ENCODE data around the gene POGZ. TPM values are rescaled to one million over a fixed set of nuclear protein-coding genes. Genes with fewer than 3 reads are reported as not detected.

POGZ gene, protein sequence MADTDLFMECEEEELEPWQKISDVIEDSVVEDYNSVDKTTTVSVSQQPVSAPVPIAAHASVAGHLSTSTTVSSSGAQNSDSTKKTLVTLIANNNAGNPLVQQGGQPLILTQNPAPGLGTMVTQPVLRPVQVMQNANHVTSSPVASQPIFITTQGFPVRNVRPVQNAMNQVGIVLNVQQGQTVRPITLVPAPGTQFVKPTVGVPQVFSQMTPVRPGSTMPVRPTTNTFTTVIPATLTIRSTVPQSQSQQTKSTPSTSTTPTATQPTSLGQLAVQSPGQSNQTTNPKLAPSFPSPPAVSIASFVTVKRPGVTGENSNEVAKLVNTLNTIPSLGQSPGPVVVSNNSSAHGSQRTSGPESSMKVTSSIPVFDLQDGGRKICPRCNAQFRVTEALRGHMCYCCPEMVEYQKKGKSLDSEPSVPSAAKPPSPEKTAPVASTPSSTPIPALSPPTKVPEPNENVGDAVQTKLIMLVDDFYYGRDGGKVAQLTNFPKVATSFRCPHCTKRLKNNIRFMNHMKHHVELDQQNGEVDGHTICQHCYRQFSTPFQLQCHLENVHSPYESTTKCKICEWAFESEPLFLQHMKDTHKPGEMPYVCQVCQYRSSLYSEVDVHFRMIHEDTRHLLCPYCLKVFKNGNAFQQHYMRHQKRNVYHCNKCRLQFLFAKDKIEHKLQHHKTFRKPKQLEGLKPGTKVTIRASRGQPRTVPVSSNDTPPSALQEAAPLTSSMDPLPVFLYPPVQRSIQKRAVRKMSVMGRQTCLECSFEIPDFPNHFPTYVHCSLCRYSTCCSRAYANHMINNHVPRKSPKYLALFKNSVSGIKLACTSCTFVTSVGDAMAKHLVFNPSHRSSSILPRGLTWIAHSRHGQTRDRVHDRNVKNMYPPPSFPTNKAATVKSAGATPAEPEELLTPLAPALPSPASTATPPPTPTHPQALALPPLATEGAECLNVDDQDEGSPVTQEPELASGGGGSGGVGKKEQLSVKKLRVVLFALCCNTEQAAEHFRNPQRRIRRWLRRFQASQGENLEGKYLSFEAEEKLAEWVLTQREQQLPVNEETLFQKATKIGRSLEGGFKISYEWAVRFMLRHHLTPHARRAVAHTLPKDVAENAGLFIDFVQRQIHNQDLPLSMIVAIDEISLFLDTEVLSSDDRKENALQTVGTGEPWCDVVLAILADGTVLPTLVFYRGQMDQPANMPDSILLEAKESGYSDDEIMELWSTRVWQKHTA (N-terminal part only)
- total RNA-seq (2014; rRNA removed; shearing (Covaris generic); ENCODE audit: low replicate concordance) = 54.1 and 78.7 TPM in 2 replicates

DNA sequence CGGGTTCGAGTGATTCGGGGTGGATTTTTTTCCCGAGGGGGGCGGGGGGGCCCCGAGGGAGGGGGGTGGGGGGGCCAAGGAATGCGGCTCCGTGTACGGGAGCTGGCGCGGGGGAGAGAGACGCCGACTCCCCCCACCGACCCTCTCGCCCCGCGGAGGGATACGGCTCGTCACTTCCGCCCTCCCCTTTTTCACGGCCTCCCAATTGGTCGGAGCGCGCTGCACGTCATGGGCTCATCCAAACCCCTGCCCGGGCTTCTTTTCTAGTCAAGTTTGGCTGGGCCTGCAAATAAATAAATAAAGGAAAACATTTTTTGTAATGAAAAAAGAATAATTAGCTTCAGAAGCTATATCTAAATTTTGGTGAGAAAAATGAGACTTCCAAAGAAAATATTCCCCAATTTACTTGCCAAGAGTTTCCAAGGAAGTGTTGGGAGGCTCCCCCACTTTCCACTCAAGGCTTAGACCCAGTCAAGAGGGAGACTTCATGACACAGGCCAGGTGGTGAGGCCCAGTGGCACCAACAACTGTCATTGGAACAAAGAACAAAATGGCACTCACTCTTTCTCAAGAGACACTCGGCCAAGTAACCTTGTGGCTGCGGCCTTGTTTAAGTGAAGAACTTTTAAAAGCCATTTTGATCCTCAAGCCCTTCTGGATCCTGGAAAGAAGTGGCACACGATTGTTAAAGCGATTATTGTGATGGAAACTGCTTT, at the start of gene POGZ:
Gene POGZ (minus strand): TSS at position 164 of the 716 bp plus-strand sequence. CDS start 17,290 bp downstream, outside the sequence.
- H3K27me3 ChIP-seq (ENCODE audit: low read length) = no peaks in the 10 kb centered on the region
- peaks cover 3% of the 10 kb centered on the region; the same call in 1 of the 2 replicates for H3K36me3 ChIP-seq (ENCODE audit: insufficient read depth, low read length)
- peak within 1 kb of the TSS; percentile 75 for H3K9ac ChIP-seq (ENCODE audit: low read length)
- H3K9me3 ChIP-seq (ENCODE audit: low read length) = no peaks in the 10 kb centered on the region
- H3K4me1 ChIP-seq (ENCODE audit: low read length) = peaks cover 32% of the 10 kb centered on the region
- peaks cover 39% of the 10 kb centered on the region for H3K79me2 ChIP-seq (ENCODE audit: low read length)
- H3K4me3 ChIP-seq (ENCODE audit: low read length) = peak within 1 kb of the TSS; percentile 81
- H3K4me2 ChIP-seq (ENCODE audit: low read depth, low read length, poor library complexity, severe bottlenecking) = peak within 1 kb of the TSS; percentile 67
- H2AFZ ChIP-seq (ENCODE audit: low read length) = peak within 1 kb of the TSS; percentile 96
- peak; percentile 97 for DNase-seq
- peaks cover 3% of the 10 kb centered on the region; the same call in 1 of the 2 replicates for H3K9me2 ChIP-seq (replicated peaks; ENCODE audit: insufficient read depth, low read length)
- peak within 1 kb of the TSS; percentile 75 for H3K27ac ChIP-seq (ENCODE audit: low read length)
- H4K20me1 ChIP-seq (ENCODE audit: insufficient read depth, low read depth, low read length) = peaks cover 16% of the 10 kb centered on the region; the same call in 1 of the 2 replicates

DNA sequence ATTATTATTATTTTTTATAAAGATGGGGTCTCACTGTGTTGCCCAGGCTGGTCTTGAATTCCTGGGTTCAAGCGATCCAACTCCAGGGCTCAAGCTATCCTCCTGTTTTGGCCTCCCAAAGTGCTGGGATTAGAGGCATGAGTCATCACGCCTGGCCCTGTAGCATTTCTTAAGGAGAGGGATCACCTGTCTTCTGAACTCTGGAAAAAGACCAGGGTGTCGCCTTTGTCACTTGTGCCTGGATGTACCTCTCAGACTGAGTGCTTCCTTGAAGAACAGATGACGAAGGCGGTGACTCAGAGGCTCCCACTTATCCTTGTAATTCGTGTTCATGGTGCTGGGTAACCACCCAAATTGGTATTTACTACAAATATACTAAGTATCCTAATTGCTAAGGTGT, 49.5 kb upstream of the POGZ start:
- H3K9me3 ChIP-seq (ENCODE audit: low read length) = no peaks in the 10 kb centered on the region
- no peaks in the 10 kb centered on the region for H3K9me2 ChIP-seq (replicated peaks; ENCODE audit: insufficient read depth, low read length)
- H3K9ac ChIP-seq (ENCODE audit: low read length) = no peak overlapping the region
- H3K4me2 ChIP-seq (ENCODE audit: low read depth, low read length, poor library complexity, severe bottlenecking) = no peak overlapping the region
- DNase-seq = peak; percentile 37
- H2AFZ ChIP-seq (ENCODE audit: low read length) = no peak overlapping the region
- no peak overlapping the region for H3K4me3 ChIP-seq (ENCODE audit: low read length)
- H3K4me1 ChIP-seq (ENCODE audit: low read length) = peaks cover 21% of the 10 kb centered on the region
- H3K36me3 ChIP-seq (ENCODE audit: insufficient read depth, low read length) = no peaks in the 10 kb centered on the region
- H4K20me1 ChIP-seq (ENCODE audit: insufficient read depth, low read depth, low read length) = no peaks in the 10 kb centered on the region
- H3K79me2 ChIP-seq (ENCODE audit: low read length) = no peaks in the 10 kb centered on the region
- no peak overlapping the region for H3K27ac ChIP-seq (ENCODE audit: low read length)
- no peaks in the 10 kb centered on the region for H3K27me3 ChIP-seq (ENCODE audit: low read length)

DNA sequence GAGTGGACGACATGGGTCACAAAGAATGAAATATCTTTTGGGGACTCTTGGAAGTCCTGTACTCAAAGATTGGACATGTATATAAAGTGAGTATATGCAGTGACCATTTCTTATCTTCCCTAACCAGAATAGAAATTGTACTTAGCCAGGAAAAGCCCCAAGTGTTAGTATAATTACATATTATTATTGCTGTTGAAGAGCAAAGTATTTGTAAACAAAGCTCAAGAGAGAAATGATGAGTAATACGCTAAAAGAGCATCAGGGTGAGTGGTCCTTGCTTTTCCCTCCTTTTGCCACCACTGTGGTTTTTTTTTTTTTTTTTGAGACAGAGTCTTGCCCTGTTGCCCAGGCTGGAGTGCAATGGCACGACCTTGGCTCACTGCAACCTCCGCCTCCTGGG, 45.5 kb upstream of the POGZ start:
- Histone ChIP-seq H3K79me2 (ENCODE audit: low read length) (no peaks in the 10 kb centered on the region), H3K4me2 (ENCODE audit: low read depth, low read length, poor library complexity, severe bottlenecking) (no peak overlapping the region), H3K27me3 (ENCODE audit: low read length) (no peaks in the 10 kb centered on the region), H3K9me3 (ENCODE audit: low read length) (no peaks in the 10 kb centered on the region), H3K4me3 (ENCODE audit: low read length) (no peak overlapping the region), H2AFZ (ENCODE audit: low read length) (no peak overlapping the region), H3K36me3 (ENCODE audit: insufficient read depth, low read length) (no peaks in the 10 kb centered on the region), H3K9me2 (replicated peaks; ENCODE audit: insufficient read depth, low read length) (no peaks in the 10 kb centered on the region), H3K27ac (ENCODE audit: low read length) (no peak overlapping the region), H3K4me1 (ENCODE audit: low read length) (no peaks in the 10 kb centered on the region), H3K9ac (ENCODE audit: low read length) (no peak overlapping the region), H4K20me1 (ENCODE audit: insufficient read depth, low read depth, low read length) (no peaks in the 10 kb centered on the region)
- peak; percentile 7 for DNase-seq

DNA sequence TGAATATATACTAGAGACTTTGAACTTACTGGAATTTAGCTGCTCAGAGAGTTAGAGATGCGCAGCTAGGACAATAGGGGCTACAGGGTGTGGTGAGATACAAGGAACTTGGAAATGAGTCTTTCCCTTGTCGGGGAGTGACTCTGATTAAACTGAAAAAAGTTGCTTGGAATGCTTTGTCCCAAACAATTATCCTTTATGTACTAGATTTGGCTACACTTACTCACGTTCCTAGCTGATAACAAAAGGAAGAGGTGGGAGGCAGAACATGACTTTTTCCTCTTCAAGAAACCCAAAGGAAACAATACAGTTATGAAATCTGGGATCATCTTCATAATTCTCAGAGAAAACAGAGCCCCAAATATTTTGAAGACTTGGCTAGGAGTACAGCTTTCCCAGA, 45.0 kb upstream of the POGZ start:
- no peak overlapping the region for H3K4me3 ChIP-seq (ENCODE audit: low read length)
- no peaks in the 10 kb centered on the region for H4K20me1 ChIP-seq (ENCODE audit: insufficient read depth, low read depth, low read length)
- no peak overlapping the region for H2AFZ ChIP-seq (ENCODE audit: low read length)
- H3K9me3 ChIP-seq (ENCODE audit: low read length) = no peaks in the 10 kb centered on the region
- no peaks in the 10 kb centered on the region for H3K4me1 ChIP-seq (ENCODE audit: low read length)
- no peak overlapping the region for H3K27ac ChIP-seq (ENCODE audit: low read length)
- H3K9me2 ChIP-seq (replicated peaks; ENCODE audit: insufficient read depth, low read length) = no peaks in the 10 kb centered on the region
- no peak for DNase-seq
- no peaks in the 10 kb centered on the region for H3K36me3 ChIP-seq (ENCODE audit: insufficient read depth, low read length)
- no peaks in the 10 kb centered on the region for H3K27me3 ChIP-seq (ENCODE audit: low read length)
- H3K9ac ChIP-seq (ENCODE audit: low read length) = no peak overlapping the region
- H3K4me2 ChIP-seq (ENCODE audit: low read depth, low read length, poor library complexity, severe bottlenecking) = no peak overlapping the region
- no peaks in the 10 kb centered on the region for H3K79me2 ChIP-seq (ENCODE audit: low read length)

DNA sequence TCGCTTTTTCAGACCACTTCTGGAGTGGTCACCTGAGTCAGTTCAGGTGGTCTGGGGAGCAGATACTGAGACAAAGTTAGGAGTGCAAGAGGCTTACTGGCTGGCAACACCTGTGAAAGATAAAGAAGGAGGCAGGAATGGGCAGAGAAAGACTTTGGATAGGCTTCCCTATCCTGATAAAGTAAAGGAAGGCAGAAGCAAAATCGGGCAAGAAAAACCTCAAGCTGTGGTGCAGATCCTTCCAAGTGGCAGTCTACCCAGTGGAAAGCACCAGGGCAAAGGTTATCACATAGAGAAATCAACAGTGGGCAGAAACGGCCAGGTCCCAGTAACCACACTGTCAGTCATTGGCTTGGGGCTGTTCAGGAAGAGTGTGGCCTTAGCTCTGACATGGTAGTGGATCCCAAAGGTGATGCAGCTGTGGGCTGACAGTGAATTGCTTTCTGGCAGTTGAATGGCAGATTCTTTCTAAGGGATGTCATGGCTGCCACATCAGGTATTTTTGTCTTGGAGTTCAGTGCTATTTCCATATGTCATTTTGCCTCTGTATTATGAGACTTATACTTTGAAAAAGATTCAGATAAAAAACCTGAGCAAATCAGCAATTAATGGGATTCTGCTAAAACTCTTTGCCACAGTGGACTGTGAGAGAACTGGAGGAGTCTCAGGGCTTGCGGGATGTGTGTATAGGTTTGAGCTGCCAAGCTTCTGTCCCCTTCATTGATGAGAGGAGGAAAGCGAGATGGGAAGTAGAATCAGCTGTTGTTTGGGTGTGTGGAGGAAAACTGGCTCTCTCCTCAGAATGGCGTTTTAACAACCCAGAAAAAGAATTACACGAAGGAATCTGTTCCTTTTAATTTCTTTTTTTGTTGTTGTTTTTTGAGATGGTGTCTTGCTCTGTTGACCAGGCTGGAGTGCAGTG, 43.8 kb upstream of the POGZ start:
- Histone ChIP-seq H3K9ac (ENCODE audit: low read length) (no peak overlapping the region), H3K36me3 (ENCODE audit: insufficient read depth, low read length) (no peaks in the 10 kb centered on the region), H3K4me1 (ENCODE audit: low read length) (no peaks in the 10 kb centered on the region), H3K4me2 (ENCODE audit: low read depth, low read length, poor library complexity, severe bottlenecking) (no peak overlapping the region), H2AFZ (ENCODE audit: low read length) (no peak overlapping the region; the same call in 1 of the 2 replicates), H3K9me2 (replicated peaks; ENCODE audit: insufficient read depth, low read length) (no peaks in the 10 kb centered on the region), H4K20me1 (ENCODE audit: insufficient read depth, low read depth, low read length) (no peaks in the 10 kb centered on the region), H3K9me3 (ENCODE audit: low read length) (no peaks in the 10 kb centered on the region), H3K4me3 (ENCODE audit: low read length) (no peak overlapping the region), H3K27me3 (ENCODE audit: low read length) (no peaks in the 10 kb centered on the region), H3K27ac (ENCODE audit: low read length) (no peak overlapping the region), H3K79me2 (ENCODE audit: low read length) (no peaks in the 10 kb centered on the region)
- no peak for DNase-seq

DNA sequence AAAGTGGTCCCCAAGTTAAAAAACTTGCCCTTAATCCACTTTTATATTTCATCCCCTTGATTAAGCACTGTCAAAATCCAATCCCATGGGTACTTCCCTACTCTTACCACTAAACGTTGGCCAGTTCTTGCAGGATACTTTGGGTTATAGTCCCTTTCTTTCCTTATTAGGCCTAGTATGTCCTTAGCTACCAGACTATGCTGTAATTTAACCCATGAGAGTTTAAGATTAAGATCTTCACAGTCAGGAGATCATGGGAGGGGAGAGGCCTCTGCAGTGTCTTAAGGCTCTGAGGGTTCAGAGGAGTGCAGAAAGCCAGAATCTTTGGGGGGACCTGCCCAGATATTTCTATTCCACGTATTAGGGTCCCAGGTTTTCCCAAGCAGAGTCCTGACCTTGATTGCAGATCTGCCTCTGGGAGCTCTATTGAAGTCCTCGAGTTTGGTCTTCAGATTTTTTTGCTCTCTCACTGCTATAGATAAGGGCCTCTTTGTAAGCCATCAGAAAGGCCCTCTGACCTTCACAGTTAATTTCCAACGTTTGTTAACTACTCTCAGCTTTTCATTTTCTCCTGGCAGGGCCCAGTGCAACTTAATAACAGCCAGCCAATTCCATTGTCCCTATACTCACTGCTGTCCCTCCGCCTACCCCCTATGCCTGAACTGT, 42.9 kb upstream of the POGZ start:
- H3K9me3 ChIP-seq (ENCODE audit: low read length) = no peaks in the 10 kb centered on the region
- no peaks in the 10 kb centered on the region for H3K36me3 ChIP-seq (ENCODE audit: insufficient read depth, low read length)
- H3K4me1 ChIP-seq (ENCODE audit: low read length) = no peaks in the 10 kb centered on the region
- no peak overlapping the region; the same call in 1 of the 2 replicates for H2AFZ ChIP-seq (ENCODE audit: low read length)
- H3K27me3 ChIP-seq (ENCODE audit: low read length) = no peaks in the 10 kb centered on the region
- H4K20me1 ChIP-seq (ENCODE audit: insufficient read depth, low read depth, low read length) = no peaks in the 10 kb centered on the region
- H3K4me3 ChIP-seq (ENCODE audit: low read length) = no peak overlapping the region
- no peaks in the 10 kb centered on the region for H3K9me2 ChIP-seq (replicated peaks; ENCODE audit: insufficient read depth, low read length)
- no peak overlapping the region for H3K9ac ChIP-seq (ENCODE audit: low read length)
- no peak for DNase-seq
- H3K79me2 ChIP-seq (ENCODE audit: low read length) = no peaks in the 10 kb centered on the region
- H3K27ac ChIP-seq (ENCODE audit: low read length) = no peak overlapping the region
- H3K4me2 ChIP-seq (ENCODE audit: low read depth, low read length, poor library complexity, severe bottlenecking) = no peak overlapping the region
